GM19397 (cell line): Measurements from ENCODE around the gene AKAP6.
"Not testable (repeated sequence)": the region's sequence is repeated elsewhere in the genome, so short reads cannot be mapped to it uniquely, and the experiment has no call there.

ENCODE experiments used
- ATAC-seq: cut with Tn5 transposase; IDR thresholded peaks from one replicate; pipeline ENCODE4 v1.9.1; 2021; ENCODE audit warnings: mild to moderate bottlenecking, moderate library complexity; ENCODE audit not compliant: unreplicated experiment

AKAP6 gene

GRCh38 chr14:32368107-32368506 is 39.0 kb downstream of the AKAP6 start:
- ATAC-seq = no peak

- no peak for ATAC-seq
Observed at GRCh38 chr14:32370714-32371113, 41.6 kb downstream of the AKAP6 start.

- no peak for ATAC-seq
Observed at GRCh38 chr14:32372154-32372553, 43.1 kb downstream of the AKAP6 start.

GRCh38 chr14:32373174-32373573 is 44.1 kb downstream of the AKAP6 start:
- ATAC-seq = not testable (repeated sequence)

- ATAC-seq = no peak
Observed at GRCh38 chr14:32374155-32374554, 45.1 kb downstream of the AKAP6 start.

GRCh38 chr14:32375663-32376062 is 46.6 kb downstream of the AKAP6 start:
- no peak for ATAC-seq

GRCh38 chr14:32377046-32377646 is 48.0 kb downstream of the AKAP6 start:
- no peak for ATAC-seq

- no peak for ATAC-seq
Observed at GRCh38 chr14:32378284-32378683, 49.2 kb downstream of the AKAP6 start.

- no peak for ATAC-seq
Observed at GRCh38 chr14:32379447-32379846, 50.3 kb downstream of the AKAP6 start.

- no peak for ATAC-seq
Observed at GRCh38 chr14:32381869-32382268, 52.8 kb downstream of the AKAP6 start.

- no peak for ATAC-seq
Observed at GRCh38 chr14:32382704-32383103, 53.6 kb downstream of the AKAP6 start.

GRCh38 chr14:32383364-32384009 is 54.4 kb downstream of the AKAP6 start:
- ATAC-seq = no peak

- no peak for ATAC-seq
Observed at GRCh38 chr14:32384464-32384863, 55.4 kb downstream of the AKAP6 start.

GRCh38 chr14:32387295-32387694 is 58.2 kb downstream of the AKAP6 start:
- not testable (repeated sequence) for ATAC-seq

- no peak for ATAC-seq
Observed at GRCh38 chr14:32393119-32393518, 64.0 kb downstream of the AKAP6 start.

- no peak for ATAC-seq
Observed at GRCh38 chr14:32394038-32394437, 64.9 kb downstream of the AKAP6 start.

GRCh38 chr14:32396885-32397284 is 67.8 kb downstream of the AKAP6 start:
- ATAC-seq = no peak

- ATAC-seq = no peak
Observed at GRCh38 chr14:32397861-32398640, 69.0 kb downstream of the AKAP6 start.

GRCh38 chr14:32399920-32400319 is 70.8 kb downstream of the AKAP6 start:
- no peak for ATAC-seq

- ATAC-seq = no peak
Observed at GRCh38 chr14:32400480-32400879, 71.4 kb downstream of the AKAP6 start.

GRCh38 chr14:32403021-32403420 is 73.9 kb downstream of the AKAP6 start:
- ATAC-seq = no peak

- ATAC-seq = no peak
Observed at GRCh38 chr14:32403688-32404087, 74.6 kb downstream of the AKAP6 start.
